Measurements from ENCODE around the gene DOCK9.
A peak's percentile ranks its signal among the peaks of the same experiment; 100 is the strongest.

DOCK9 gene

GRCh38 chr13:98992355-98992754 lies 14.5 kb upstream of the DOCK9 start:
- no peak overlapping the region for H3K27ac ChIP-seq (ENCODE audit: low read length, poor library complexity, severe bottlenecking)
- H4K8ac ChIP-seq (ENCODE audit: low read length), result no peak overlapping the region
- H2BK120ac ChIP-seq (ENCODE audit: low read depth, low read length), result no peak overlapping the region
- DNase-seq, result no peak
- H3K79me1 ChIP-seq (replicated peaks; ENCODE audit: low read length, poor library complexity, severe bottlenecking), result peaks cover 7% of the 10 kb centered on the region
- no peak overlapping the region for H2BK15ac ChIP-seq (ENCODE audit: low read depth, poor library complexity, severe bottlenecking)
- H2AK5ac ChIP-seq (ENCODE audit: low read length, severe bottlenecking), result peak overlapping the region; percentile 8
- no peak overlapping the region for H3K4me3 ChIP-seq (ENCODE audit: insufficient read depth in 1 of 2, low read depth in 1 of 2, low read length in 2 of 2)
- H3K27me3 ChIP-seq (ENCODE audit: control insufficient read depth in 1 of 2, insufficient read depth in 1 of 2, low read length in 2 of 2), result no peaks in the 10 kb centered on the region
- H3K23ac ChIP-seq (ENCODE audit: low read length in 2 of 2), result no peak overlapping the region
- H3K9me3 ChIP-seq (ENCODE audit: control insufficient read depth, low read length), result peaks cover 5% of the 10 kb centered on the region
- no peak overlapping the region for H2AFZ ChIP-seq (ENCODE audit: low read depth, low read length)
- H3K14ac ChIP-seq (ENCODE audit: low read length in 2 of 2), result no peak overlapping the region
- H3K18ac ChIP-seq (ENCODE audit: low read depth in 1 of 2, low read length in 2 of 2), result no peak overlapping the region
- peaks cover 8% of the 10 kb centered on the region for H3K4me1 ChIP-seq (ENCODE audit: control insufficient read depth, insufficient read depth, low read depth, low read length)
- H3K9ac ChIP-seq (ENCODE audit: low read length), result no peak overlapping the region
- H3K4me2 ChIP-seq (ENCODE audit: low read length, poor library complexity, severe bottlenecking), result no peak overlapping the region
- H3K36me3 ChIP-seq (ENCODE audit: control insufficient read depth in 1 of 2, insufficient read depth in 2 of 2, low read depth in 1 of 2, low read length in 2 of 2), result no peaks in the 10 kb centered on the region
- H2BK12ac ChIP-seq (ENCODE audit: low read length in 2 of 2), result no peak overlapping the region
- 100% methylated on average over 5 of the region's 7 CpGs for WGBS
- no peak overlapping the region for H3K4ac ChIP-seq (ENCODE audit: low read depth in 1 of 2, low read length in 2 of 2)
- no peak overlapping the region for H2BK5ac ChIP-seq (ENCODE audit: low read depth, low read length, poor library complexity, severe bottlenecking)
- H4K91ac ChIP-seq (ENCODE audit: low read length), result no peak overlapping the region

- Histone ChIP-seq H3K14ac (ENCODE audit: low read length in 2 of 2) (no peak overlapping the region), H3K4me1 (ENCODE audit: control insufficient read depth, insufficient read depth, low read depth, low read length) (peaks cover 8% of the 10 kb centered on the region), H3K18ac (ENCODE audit: low read depth in 1 of 2, low read length in 2 of 2) (no peak overlapping the region), H3K79me1 (replicated peaks; ENCODE audit: low read length, poor library complexity, severe bottlenecking) (peaks cover 7% of the 10 kb centered on the region), H2BK12ac (ENCODE audit: low read length in 2 of 2) (no peak overlapping the region), H3K36me3 (ENCODE audit: control insufficient read depth in 1 of 2, insufficient read depth in 2 of 2, low read depth in 1 of 2, low read length in 2 of 2) (no peaks in the 10 kb centered on the region), H3K23ac (ENCODE audit: low read length in 2 of 2) (no peak overlapping the region), H2AK5ac (ENCODE audit: low read length, severe bottlenecking) (peak overlapping the region; percentile 29), H2AFZ (ENCODE audit: low read depth, low read length) (no peak overlapping the region), H4K91ac (ENCODE audit: low read length) (no peak overlapping the region), H3K9ac (ENCODE audit: low read length) (no peak overlapping the region), H3K9me3 (ENCODE audit: control insufficient read depth, low read length) (peaks cover 5% of the 10 kb centered on the region), H3K27me3 (ENCODE audit: control insufficient read depth in 1 of 2, insufficient read depth in 1 of 2, low read length in 2 of 2) (no peaks in the 10 kb centered on the region), H2BK120ac (ENCODE audit: low read depth, low read length) (no peak overlapping the region), H3K4me2 (ENCODE audit: low read length, poor library complexity, severe bottlenecking) (no peak overlapping the region), H3K27ac (ENCODE audit: low read length, poor library complexity, severe bottlenecking) (peak overlapping the region; percentile 90), H2BK15ac (ENCODE audit: low read depth, poor library complexity, severe bottlenecking) (no peak overlapping the region), H3K4ac (ENCODE audit: low read depth in 1 of 2, low read length in 2 of 2) (no peak overlapping the region), H4K8ac (ENCODE audit: low read length) (no peak overlapping the region), H2BK5ac (ENCODE audit: low read depth, low read length, poor library complexity, severe bottlenecking) (no peak overlapping the region), H3K4me3 (ENCODE audit: insufficient read depth in 1 of 2, low read depth in 1 of 2, low read length in 2 of 2) (no peak overlapping the region)
- no peak for DNase-seq
- WGBS, result 89% methylated on average over 3 of the region's 3 CpGs
These were observed 12.8 kb upstream of the DOCK9 start for GRCh38 chr13:98990701-98991100.

GRCh38 chr13:98989469-98990235 lies 11.8 kb upstream of the DOCK9 start:
- no peak for DNase-seq
- Histone ChIP-seq H3K4me1 (ENCODE audit: control insufficient read depth, insufficient read depth, low read depth, low read length) (peaks cover 8% of the 10 kb centered on the region), H3K9ac (ENCODE audit: low read length) (no peak overlapping the region), H3K4ac (ENCODE audit: low read depth in 1 of 2, low read length in 2 of 2) (no peak overlapping the region), H3K14ac (ENCODE audit: low read length in 2 of 2) (no peak overlapping the region), H2AK5ac (ENCODE audit: low read length, severe bottlenecking) (peak overlapping the region; percentile 79), H2AFZ (ENCODE audit: low read depth, low read length) (no peak overlapping the region), H4K91ac (ENCODE audit: low read length) (no peak overlapping the region), H2BK120ac (ENCODE audit: low read depth, low read length) (no peak overlapping the region), H3K4me3 (ENCODE audit: insufficient read depth in 1 of 2, low read depth in 1 of 2, low read length in 2 of 2) (no peak overlapping the region), H3K27me3 (ENCODE audit: control insufficient read depth in 1 of 2, insufficient read depth in 1 of 2, low read length in 2 of 2) (no peaks in the 10 kb centered on the region), H3K23ac (ENCODE audit: low read length in 2 of 2) (no peak overlapping the region), H3K79me1 (replicated peaks; ENCODE audit: low read length, poor library complexity, severe bottlenecking) (peaks cover 9% of the 10 kb centered on the region), H2BK5ac (ENCODE audit: low read depth, low read length, poor library complexity, severe bottlenecking) (no peak overlapping the region), H4K8ac (ENCODE audit: low read length) (no peak overlapping the region), H3K4me2 (ENCODE audit: low read length, poor library complexity, severe bottlenecking) (no peak overlapping the region), H2BK12ac (ENCODE audit: low read length in 2 of 2) (no peak overlapping the region), H3K27ac (ENCODE audit: low read length, poor library complexity, severe bottlenecking) (peak overlapping the region; percentile 67), H2BK15ac (ENCODE audit: low read depth, poor library complexity, severe bottlenecking) (no peak overlapping the region), H3K18ac (ENCODE audit: low read depth in 1 of 2, low read length in 2 of 2) (no peak overlapping the region), H3K9me3 (ENCODE audit: control insufficient read depth, low read length) (peaks cover 5% of the 10 kb centered on the region), H3K36me3 (ENCODE audit: control insufficient read depth in 1 of 2, insufficient read depth in 2 of 2, low read depth in 1 of 2, low read length in 2 of 2) (no peaks in the 10 kb centered on the region)
- WGBS, result 100% methylated on average over 2 of the region's 4 CpGs

GRCh38 chr13:98988780-98989179 lies 10.9 kb upstream of the DOCK9 start:
- no peak overlapping the region for H2BK120ac ChIP-seq (ENCODE audit: low read depth, low read length)
- H3K9me3 ChIP-seq (ENCODE audit: control insufficient read depth, low read length), result peaks cover 5% of the 10 kb centered on the region
- H3K27ac ChIP-seq (ENCODE audit: low read length, poor library complexity, severe bottlenecking), result no peak overlapping the region
- no peak overlapping the region for H2AFZ ChIP-seq (ENCODE audit: low read depth, low read length)
- H3K4ac ChIP-seq (ENCODE audit: low read depth in 1 of 2, low read length in 2 of 2), result no peak overlapping the region
- H3K9ac ChIP-seq (ENCODE audit: low read length), result no peak overlapping the region
- no peak overlapping the region for H2BK15ac ChIP-seq (ENCODE audit: low read depth, poor library complexity, severe bottlenecking)
- no peak overlapping the region for H3K4me3 ChIP-seq (ENCODE audit: insufficient read depth in 1 of 2, low read depth in 1 of 2, low read length in 2 of 2)
- H3K79me1 ChIP-seq (replicated peaks; ENCODE audit: low read length, poor library complexity, severe bottlenecking), result peaks cover 7% of the 10 kb centered on the region
- peak overlapping the region; percentile 76 for H2AK5ac ChIP-seq (ENCODE audit: low read length, severe bottlenecking)
- H3K23ac ChIP-seq (ENCODE audit: low read length in 2 of 2), result no peak overlapping the region
- no peak overlapping the region for H2BK5ac ChIP-seq (ENCODE audit: low read depth, low read length, poor library complexity, severe bottlenecking)
- peaks cover 8% of the 10 kb centered on the region for H3K4me1 ChIP-seq (ENCODE audit: control insufficient read depth, insufficient read depth, low read depth, low read length)
- WGBS, result 85% methylated on average over 6 of the region's 6 CpGs
- no peaks in the 10 kb centered on the region for H3K36me3 ChIP-seq (ENCODE audit: control insufficient read depth in 1 of 2, insufficient read depth in 2 of 2, low read depth in 1 of 2, low read length in 2 of 2)
- H3K27me3 ChIP-seq (ENCODE audit: control insufficient read depth in 1 of 2, insufficient read depth in 1 of 2, low read length in 2 of 2), result no peaks in the 10 kb centered on the region
- peak overlapping the region; percentile 36 for H4K8ac ChIP-seq (ENCODE audit: low read length)
- H3K14ac ChIP-seq (ENCODE audit: low read length in 2 of 2), result no peak overlapping the region
- H2BK12ac ChIP-seq (ENCODE audit: low read length in 2 of 2), result no peak overlapping the region
- H4K91ac ChIP-seq (ENCODE audit: low read length), result peak overlapping the region; percentile 34
- no peak for DNase-seq
- no peak overlapping the region for H3K18ac ChIP-seq (ENCODE audit: low read depth in 1 of 2, low read length in 2 of 2)
- H3K4me2 ChIP-seq (ENCODE audit: low read length, poor library complexity, severe bottlenecking), result no peak overlapping the region

All from mesenchymal stem cell (in vitro differentiated cells and primary cell).